ENCODE data around the gene PPP4R2.

GRCh38 chr3:73029321-73029796 lies 32.7 kb downstream of the PPP4R2 start:
- TF ChIP-seq POLR2AphosphoS5 (IDR thresholded peaks at IDR 0.05; ENCODE audit: insufficient read depth in 1 of 2, low read depth in 1 of 2) (no peak), CTCF (IDR thresholded peaks at IDR 0.05) (no peak), POLR2A (IDR thresholded peaks at IDR 0.05) (no peak)
